NCI-H1694 treated with DMSO at 0.1 percent for 48 hours (cell line): ENCODE measurements around the gene CP.

ENCODE experiments used
- DNase-seq: peaks from one replicate; lab custom pipeline; 2025; lab: John Stamatoyannopoulos, UW

CP gene

GRCh38 chr3:149122721-149123578 is 98.7 kb downstream of the CP start:
- DNase-seq, result no peak
